Activated CD8-positive, alpha-beta memory T cell treated with anti-CD3 and anti-CD28 coated beads, Interleukin-2, amount 50 U/mL, for 48 hours (primary cell): Measurements from ENCODE around the gene CELF2.
A peak's percentile ranks its signal among the peaks of the same experiment; 100 is the strongest.

Experiments
- DNase-seq: peaks from one replicate; pipeline ENCODE4 v3.0.0-alpha.2; 2020

The CELF2 gene

GRCh38 chr10:11284291-11285085, 266.8 kb downstream of the CELF2 start:
- DNase-seq: no peak

- DNase-seq: no peak
Observed at GRCh38 chr10:11285171-11285570, 267.5 kb downstream of the CELF2 start.

GRCh38 chr10:11286261-11286852, 268.7 kb downstream of the CELF2 start:
- DNase-seq: no peak

GRCh38 chr10:11288302-11288701, 270.6 kb downstream of the CELF2 start:
- no peak for DNase-seq

- DNase-seq: no peak
Observed at GRCh38 chr10:11290156-11290890, 272.7 kb downstream of the CELF2 start.

- DNase-seq: peak; percentile 29
Observed at GRCh38 chr10:11292576-11293302, 275.1 kb downstream of the CELF2 start.

DNA sequence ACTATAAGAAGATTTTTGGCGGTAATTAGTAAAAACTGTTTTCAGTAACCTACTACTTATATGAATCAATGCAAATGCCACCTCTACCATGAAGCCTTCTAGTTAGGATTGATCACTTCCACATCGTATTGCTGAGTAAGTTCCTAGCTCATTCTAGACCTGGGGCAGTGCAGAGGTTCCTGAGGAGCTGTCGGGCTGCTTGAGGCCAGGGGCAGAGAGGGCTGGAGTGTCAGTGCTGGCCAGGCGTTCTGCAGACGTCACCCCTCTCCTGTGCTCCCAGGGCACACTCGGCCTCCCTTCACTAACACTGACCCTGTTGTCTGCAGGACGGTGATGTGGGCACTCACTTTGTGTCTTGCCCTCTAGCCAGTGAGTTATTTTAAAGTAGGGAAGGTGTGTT, 275.7 kb downstream of the CELF2 start:
- DNase-seq: peak; percentile 33

- no peak for DNase-seq
Observed at GRCh38 chr10:11294831-11295450, 277.3 kb downstream of the CELF2 start.

- DNase-seq: peak; percentile 51
Observed at GRCh38 chr10:11295492-11295891, 277.8 kb downstream of the CELF2 start.

- DNase-seq: peak; percentile 48
Observed at GRCh38 chr10:11297136-11297535, 279.5 kb downstream of the CELF2 start.

DNA sequence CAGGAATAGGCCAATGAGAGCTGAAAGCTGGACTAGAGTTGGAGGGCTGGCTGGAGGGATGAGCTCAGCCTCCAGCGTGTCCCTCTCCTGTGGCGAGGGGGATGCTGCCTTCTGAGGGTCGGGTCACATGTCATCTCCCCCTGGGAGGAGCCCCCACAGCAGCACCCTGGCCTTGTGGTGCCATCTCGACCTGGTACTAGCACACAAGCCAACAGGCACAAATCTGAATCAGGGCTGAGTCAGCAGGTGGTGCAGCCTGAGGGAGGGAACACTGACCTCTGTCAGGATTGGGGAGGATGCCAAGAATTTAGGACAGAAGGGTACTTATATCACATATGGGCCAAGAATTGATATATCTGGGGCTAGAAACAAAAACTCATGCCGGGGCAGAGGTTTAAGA, 280.4 kb downstream of the CELF2 start:
- DNase-seq: peak; percentile 37

DNA sequence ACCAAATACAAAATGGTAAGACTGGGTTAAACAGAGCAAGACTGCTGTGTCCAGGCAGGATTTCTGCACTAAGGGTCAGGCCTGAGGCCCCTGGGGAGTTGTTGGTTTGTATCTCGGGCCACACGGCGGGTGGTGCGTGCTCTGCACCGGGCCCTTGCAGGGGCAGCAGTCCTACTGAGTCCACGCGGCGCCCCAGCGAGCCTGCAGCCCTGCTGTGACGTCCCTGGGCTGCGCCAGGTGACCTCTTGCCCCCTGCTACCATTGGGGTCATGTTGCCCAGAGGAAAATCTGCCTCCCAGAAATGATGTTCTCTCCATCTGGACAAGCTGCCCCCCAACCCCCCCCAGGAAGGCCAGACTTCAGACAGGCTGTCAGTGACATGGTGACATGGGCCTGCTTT, 281.5 kb downstream of the CELF2 start:
- peak; percentile 38 for DNase-seq

DNA sequence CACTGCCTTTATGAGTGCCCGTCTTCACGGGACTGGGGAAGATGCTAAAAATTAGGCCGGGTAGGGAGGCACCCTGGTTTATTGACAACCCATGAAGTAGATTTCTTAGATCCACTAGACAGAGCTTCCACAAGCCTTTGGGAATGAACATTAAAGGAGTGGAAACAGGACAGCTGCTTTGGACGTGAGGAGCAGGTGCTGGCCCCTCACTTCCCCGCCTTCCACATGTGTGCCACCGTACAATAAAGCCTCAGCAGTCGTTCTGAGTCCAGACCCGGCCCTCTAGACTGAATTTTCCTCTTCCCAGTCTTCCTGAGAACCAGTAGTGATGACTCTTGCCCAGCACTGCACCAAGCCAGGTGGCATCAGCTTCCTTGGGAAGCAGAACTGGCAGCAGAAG, 282.4 kb downstream of the CELF2 start:
- DNase-seq: peak; percentile 29

- DNase-seq: no peak
Observed at GRCh38 chr10:11300563-11300962, 282.9 kb downstream of the CELF2 start.

DNA sequence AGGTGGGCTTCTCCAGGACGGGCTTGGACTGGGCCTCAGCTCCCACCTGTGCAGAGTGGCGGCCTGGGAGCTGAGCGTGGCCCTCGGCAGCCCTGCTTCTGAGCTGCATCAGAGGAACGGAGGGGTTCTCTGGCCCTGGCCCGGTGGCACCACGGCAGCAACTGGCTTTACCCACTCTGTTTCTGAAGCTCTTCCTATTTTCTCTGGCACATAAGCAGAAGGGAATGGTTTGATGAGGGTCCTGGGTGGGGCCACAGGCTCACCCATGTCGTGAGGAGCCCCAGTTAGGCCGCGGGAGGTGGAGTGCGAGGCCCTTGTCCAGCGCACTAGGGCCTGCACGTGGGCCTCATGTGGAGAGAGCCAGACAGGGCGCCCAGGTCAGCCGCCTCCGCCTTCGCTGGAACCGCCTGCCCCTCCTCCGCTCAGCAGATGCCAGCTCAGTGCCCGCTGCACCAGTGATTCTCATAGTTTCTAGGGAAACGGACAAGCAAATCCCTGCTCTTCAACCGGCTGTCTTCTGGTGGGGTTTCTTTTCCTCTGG, 284.0 kb downstream of the CELF2 start:
- DNase-seq: peak; percentile 36

DNA sequence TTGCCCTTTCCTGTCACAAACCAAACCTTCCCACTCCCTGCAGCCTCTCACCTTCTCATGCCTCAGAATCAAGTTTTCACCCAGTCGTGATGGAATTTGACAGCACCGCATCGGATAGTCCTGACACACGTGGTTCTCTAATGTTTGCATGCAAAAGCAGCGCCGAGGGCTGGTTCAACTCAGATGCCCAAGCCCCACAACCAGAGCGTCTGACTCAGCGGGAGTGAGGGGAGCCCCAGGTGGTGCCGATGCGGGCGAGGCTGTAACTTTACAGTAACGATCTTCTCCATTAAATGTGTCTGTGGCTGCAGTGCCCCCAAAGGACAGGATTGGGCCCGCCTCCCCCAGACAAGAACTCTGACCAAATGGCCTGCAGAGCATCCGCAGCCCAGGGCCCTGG, 284.5 kb downstream of the CELF2 start:
- peak; percentile 39 for DNase-seq

DNA sequence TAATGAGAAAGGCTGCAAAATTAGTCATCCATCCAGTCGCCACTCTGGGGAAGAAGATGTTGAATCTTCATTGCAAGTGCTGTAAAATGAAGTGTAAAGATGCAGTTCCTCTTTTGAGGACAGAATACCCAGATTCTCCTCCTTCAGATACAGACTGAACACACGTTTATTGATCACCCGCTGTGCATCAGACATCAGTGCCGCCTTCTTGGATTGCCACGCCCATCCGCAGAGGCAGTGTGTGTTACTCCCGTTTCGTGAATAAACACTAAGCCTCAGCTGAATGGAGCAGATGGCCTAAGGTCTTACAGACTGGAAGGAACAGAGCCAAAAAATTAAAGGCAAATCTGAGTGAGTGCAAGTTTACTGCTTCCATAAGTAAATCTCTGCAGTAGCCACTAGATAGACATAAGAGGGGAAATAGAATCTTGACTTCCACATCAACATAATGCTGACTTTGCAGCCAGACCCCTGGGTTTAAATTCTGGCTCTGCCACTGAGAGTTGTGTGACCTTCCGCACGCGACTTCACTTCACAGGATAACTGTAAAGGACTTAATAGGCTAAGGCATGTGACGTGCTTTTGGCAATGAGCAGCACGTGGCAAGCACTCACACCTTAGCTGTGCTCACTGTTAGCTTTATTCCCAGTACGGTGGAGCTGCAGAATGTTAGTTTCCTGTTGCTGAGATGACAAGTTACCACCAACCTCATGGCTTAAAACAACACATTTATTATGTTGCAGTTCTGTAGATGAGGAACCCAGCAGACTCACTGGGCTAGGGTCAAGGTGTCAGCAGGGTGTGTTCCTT, 285.9 kb downstream of the CELF2 start:
- peak; percentile 36 for DNase-seq

DNA sequence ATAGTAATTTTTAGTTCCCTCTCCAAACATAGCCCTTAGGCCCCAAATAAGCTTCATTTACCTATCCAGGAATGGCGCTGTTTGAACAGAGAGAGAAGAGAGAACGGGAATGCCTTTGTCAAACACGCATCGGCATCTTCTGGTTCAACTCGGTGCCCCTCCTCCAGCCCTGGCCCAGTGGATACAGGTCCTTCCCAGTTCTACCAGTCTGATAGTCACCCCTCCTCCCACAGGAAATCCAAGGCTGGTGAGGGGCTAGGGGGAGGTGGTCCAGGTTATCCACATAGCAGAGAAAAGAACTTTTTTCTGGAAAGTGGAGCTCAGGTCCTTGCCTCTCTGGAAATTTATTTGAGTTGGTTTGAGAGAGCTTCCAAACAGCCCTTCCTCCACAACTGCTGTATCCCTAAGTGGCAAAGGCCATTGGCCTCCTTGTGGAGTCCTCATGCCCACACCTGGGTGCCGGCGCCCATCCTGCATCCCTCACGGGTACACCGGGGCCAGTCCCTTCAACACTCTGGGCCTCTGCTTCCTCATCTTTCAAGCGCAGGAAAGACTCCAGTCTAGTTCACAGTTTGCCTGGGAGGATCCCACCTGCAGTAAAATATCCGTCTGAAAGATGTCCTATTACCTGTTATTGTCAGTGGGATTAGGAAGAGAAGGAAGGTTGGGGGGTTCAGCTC, 287.4 kb downstream of the CELF2 start:
- peak; percentile 29 for DNase-seq

- DNase-seq: peak; percentile 30
Observed at GRCh38 chr10:11305825-11306593, 288.3 kb downstream of the CELF2 start.

GRCh38 chr10:11307004-11307403, 289.3 kb downstream of the CELF2 start:
- no peak for DNase-seq
